ENCODE measurements around the gene HSD3B7. TPM values are rescaled to one million over a fixed set of nuclear protein-coding genes. Genes with fewer than 3 reads are reported as not detected.

Gene HSD3B7
- total RNA-seq, 1 experiment from 2014 or later: 5.4 TPM

DNA sequence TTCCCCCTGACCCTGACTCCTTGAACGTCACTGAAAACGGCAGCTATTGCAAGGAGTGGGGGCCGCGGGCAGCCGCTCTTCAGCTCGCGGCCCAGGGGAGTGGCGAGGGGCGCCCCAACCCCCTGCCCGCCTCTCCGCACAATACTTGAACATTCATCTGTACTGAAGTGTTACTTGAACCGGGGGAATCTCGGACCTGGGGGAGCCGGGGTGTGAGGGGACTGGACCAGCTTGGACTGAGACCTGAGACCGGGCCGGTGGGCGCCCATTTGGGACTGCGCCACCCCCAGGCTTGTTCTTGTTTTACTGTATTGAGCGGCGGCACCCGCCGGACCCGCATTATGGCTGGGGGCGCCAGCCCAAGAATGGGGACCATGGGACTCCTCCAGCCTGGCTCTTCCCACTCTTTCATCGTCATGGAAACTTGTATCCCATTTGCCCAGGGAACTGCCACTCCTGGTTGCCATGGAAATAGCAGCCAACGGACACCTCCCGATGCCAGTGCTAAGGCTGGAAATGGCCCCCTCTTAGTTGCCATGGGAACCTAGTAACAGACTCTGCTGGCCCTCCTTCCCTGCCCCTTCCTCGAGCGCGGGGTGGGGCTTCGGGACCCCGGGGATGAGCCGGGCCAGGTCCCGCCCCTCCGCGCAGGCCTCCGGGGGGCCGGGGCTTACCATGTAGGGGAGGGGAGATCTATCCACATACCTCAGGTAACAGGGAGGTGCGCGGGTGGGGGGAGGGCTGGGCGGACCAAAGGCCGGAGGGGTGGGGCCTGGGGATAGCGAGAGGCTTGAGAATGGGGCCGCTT, 36.9 kb upstream of the HSD3B7 start:
- H3K27ac ChIP-seq (ENCODE audit: low read length): peak overlapping the region; percentile 95
- ATAC-seq (peak; percentile 78), DNase-seq (ENCODE audit: low read depth, low spot score) (no peak)
- intact Hi-C loops (cut with micrococcal nuclease; ENCODE audit: unreplicated experiment): no loop called here
- H3K4me1 ChIP-seq (ENCODE audit: control insufficient read depth, insufficient read depth, low read length): peaks cover 31% of the 10 kb centered on the region
- no peaks in the 10 kb centered on the region; the same call in 1 of the 2 replicates for H3K36me3 ChIP-seq (ENCODE audit: control insufficient read depth, insufficient read depth, low read length)
- in situ Hi-C loops (cut with HindIII; ENCODE audit: low pct_unique_long_range_greater_than_20kb, low sequenced_read_pairs): no loop called here
- ChIA-PET CTCF (no interaction called here), POLR2A (no interaction called here)
- TF ChIP-seq POLR2AphosphoS5 (IDR thresholded peaks at IDR 0.05; ENCODE audit: low read depth, low read length) (no peak), SIN3A (IDR thresholded peaks at IDR 0.05; ENCODE audit: borderline replicate concordance, insufficient read depth, low read depth, low read length) (no peak), TCF7L2 (IDR thresholded peaks at IDR 0.05; ENCODE audit: low read depth, low read length) (no peak)
- TF ChIP-seq, protein P1, sequence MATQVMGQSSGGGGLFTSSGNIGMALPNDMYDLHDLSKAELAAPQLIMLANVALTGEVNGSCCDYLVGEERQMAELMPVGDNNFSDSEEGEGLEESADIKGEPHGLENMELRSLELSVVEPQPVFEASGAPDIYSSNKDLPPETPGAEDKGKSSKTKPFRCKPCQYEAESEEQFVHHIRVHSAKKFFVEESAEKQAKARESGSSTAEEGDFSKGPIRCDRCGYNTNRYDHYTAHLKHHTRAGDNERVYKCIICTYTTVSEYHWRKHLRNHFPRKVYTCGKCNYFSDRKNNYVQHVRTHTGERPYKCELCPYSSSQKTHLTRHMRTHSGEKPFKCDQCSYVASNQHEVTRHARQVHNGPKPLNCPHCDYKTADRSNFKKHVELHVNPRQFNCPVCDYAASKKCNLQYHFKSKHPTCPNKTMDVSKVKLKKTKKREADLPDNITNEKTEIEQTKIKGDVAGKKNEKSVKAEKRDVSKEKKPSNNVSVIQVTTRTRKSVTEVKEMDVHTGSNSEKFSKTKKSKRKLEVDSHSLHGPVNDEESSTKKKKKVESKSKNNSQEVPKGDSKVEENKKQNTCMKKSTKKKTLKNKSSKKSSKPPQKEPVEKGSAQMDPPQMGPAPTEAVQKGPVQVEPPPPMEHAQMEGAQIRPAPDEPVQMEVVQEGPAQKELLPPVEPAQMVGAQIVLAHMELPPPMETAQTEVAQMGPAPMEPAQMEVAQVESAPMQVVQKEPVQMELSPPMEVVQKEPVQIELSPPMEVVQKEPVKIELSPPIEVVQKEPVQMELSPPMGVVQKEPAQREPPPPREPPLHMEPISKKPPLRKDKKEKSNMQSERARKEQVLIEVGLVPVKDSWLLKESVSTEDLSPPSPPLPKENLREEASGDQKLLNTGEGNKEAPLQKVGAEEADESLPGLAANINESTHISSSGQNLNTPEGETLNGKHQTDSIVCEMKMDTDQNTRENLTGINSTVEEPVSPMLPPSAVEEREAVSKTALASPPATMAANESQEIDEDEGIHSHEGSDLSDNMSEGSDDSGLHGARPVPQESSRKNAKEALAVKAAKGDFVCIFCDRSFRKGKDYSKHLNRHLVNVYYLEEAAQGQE (IDR thresholded peaks at IDR 0.05; ENCODE audit: insufficient read depth in 1 of 2, low read depth in 2 of 2, low read length in 1 of 2): no peak
- TF ChIP-seq, protein P2, sequence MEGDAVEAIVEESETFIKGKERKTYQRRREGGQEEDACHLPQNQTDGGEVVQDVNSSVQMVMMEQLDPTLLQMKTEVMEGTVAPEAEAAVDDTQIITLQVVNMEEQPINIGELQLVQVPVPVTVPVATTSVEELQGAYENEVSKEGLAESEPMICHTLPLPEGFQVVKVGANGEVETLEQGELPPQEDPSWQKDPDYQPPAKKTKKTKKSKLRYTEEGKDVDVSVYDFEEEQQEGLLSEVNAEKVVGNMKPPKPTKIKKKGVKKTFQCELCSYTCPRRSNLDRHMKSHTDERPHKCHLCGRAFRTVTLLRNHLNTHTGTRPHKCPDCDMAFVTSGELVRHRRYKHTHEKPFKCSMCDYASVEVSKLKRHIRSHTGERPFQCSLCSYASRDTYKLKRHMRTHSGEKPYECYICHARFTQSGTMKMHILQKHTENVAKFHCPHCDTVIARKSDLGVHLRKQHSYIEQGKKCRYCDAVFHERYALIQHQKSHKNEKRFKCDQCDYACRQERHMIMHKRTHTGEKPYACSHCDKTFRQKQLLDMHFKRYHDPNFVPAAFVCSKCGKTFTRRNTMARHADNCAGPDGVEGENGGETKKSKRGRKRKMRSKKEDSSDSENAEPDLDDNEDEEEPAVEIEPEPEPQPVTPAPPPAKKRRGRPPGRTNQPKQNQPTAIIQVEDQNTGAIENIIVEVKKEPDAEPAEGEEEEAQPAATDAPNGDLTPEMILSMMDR (IDR thresholded peaks at IDR 0.05): no peak
- no peaks in the 10 kb centered on the region for H3K9me3 ChIP-seq (ENCODE audit: control insufficient read depth, insufficient read depth, low read depth, low read length)
- no TSS peak for BruUV-seq (replicated peaks)
- peak overlapping the region; percentile 82 to 92 for H3K4me3 ChIP-seq (ENCODE audit: low read depth in 2 of 2, low read length in 2 of 2)
- H3K27me3 ChIP-seq (ENCODE audit: control insufficient read depth, insufficient read depth, low read length): no peaks in the 10 kb centered on the region

DNA sequence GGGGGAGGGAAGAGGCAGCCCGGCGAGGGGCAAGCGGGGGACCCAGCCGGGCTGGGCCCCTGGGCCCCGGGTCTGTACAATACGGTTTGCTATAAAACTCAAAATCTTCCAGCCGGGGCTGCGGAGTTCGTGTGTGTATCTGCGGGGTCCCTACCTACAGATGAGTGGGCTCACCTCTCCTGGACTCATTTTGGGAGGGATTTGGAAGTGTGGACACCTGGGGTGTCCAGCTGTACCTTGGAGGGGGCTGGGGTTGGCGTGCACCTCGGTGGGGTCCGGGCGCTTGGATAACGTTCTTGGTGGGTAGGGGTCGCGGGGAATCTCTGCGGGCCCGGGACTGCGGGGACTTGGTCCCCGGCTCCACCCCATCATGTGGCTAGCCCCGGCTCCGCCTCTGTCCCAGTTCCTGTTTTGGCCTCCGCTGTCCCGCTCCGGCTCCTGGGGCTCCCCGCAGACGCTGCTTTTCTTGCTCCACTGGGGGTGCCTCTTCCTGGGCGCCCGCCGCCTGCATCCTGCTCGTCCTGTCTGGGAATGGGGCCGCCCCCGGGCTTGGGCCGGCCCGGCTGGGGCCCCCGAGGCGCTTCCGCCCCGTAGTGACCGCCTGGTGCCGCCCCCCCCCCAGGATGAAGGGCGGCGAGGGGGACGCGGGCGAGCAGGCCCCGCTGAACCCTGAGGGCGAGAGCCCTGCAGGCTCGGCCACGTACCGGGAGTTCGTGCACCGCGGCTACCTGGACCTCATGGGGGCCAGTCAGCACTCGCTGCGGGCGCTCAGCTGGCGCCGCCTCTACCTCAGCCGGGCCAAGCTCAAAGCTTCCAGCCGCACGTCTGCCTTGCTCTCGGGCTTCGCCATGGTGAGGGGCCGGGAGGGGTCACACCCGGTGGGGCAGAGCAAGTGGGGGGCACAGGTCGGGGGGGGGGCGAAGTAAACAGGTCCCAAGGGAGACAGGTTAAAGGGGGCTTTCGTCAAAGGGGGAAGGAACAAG, 36.0 kb upstream of the HSD3B7 start, which contains the start of gene ORAI3:
Gene ORAI3 (plus strand): TSS at position 402 of the 983 bp plus-strand sequence. CDS start 222 bp downstream, at position 624.
- intact Hi-C loops (cut with micrococcal nuclease; ENCODE audit: unreplicated experiment) (no loop called here), in situ Hi-C loops (cut with HindIII; ENCODE audit: low pct_unique_long_range_greater_than_20kb, low sequenced_read_pairs) (no loop called here)
- no peaks in the 10 kb centered on the region for H3K27me3 ChIP-seq (ENCODE audit: control insufficient read depth, insufficient read depth, low read length)
- ATAC-seq (peak; percentile 80), DNase-seq (ENCODE audit: low read depth, low spot score) (no peak)
- H3K4me1 ChIP-seq (ENCODE audit: control insufficient read depth, insufficient read depth, low read length): peaks cover 38% of the 10 kb centered on the region
- TF ChIP-seq SIN3A (IDR thresholded peaks at IDR 0.05; ENCODE audit: borderline replicate concordance, insufficient read depth, low read depth, low read length) (peak; percentile 65; the same call in 1 of the 2 replicates), POLR2AphosphoS5 (IDR thresholded peaks at IDR 0.05; ENCODE audit: low read depth, low read length) (peak; percentile 93)
- TF ChIP-seq, protein P1 (IDR thresholded peaks at IDR 0.05; ENCODE audit: insufficient read depth in 1 of 2, low read depth in 2 of 2, low read length in 1 of 2): no peak
- CTCF ChIA-PET: interaction anchor here (0.7 kb wide), 1 partner anchor 24 kb away, joined by 3 read pairs; no protein-coding TSS in a partner anchor
- H3K36me3 ChIP-seq (ENCODE audit: control insufficient read depth, insufficient read depth, low read length): no peaks in the 10 kb centered on the region; the same call in 1 of the 2 replicates
- H3K27ac ChIP-seq (ENCODE audit: low read length): peak within 1 kb of the TSS; percentile 95
- peak within 1 kb of the TSS; percentile 82 to 92 for H3K4me3 ChIP-seq (ENCODE audit: low read depth in 2 of 2, low read length in 2 of 2)
- POLR2A ChIA-PET: interaction anchor here (0.6 kb wide), 1 partner anchor 47 kb away, joined by 9 read pairs; no protein-coding TSS in a partner anchor
- no TSS peak for BruUV-seq (replicated peaks)
- no peaks in the 10 kb centered on the region for H3K9me3 ChIP-seq (ENCODE audit: control insufficient read depth, insufficient read depth, low read depth, low read length)
